ENCODE results near the gene NCAPD2.
"Not testable (repeated sequence)": the region's sequence is repeated elsewhere in the genome, so short reads cannot be mapped to it uniquely, and the experiment has no call there.

Gene NCAPD2

DNA sequence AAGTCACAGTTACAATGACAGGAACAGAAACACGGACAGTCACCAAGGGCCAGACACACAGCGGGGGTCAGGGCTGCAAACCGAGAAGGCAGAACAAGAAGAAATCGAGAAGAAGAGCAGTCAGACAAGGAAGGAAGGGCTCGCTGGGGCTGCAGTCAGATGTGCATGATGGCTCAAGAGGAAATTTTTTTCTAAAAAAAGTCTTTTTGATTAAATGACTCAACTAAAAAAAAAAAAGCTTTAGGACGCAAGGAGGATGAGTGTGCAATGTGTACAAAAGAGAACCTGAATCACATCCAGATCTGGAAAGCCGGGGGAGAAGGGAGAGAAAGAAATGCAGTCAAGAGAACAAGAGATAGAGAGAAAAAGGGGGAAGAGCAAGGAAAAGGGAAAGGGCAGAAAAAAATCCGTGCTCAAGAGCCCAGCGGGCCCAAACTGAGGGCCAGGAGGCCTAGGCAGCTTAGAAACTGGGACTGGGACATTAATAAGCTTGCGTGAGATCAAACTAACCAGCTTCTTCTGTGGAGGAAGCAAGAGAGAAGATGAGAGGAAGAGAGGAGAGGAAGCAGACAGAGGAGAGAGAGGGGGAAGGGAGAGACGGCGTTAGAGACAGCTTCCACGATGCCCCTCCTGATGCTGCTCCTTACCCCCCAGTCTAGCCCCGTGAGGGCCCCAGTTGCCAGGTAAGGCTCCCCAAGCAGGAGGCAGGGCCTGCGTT lies 55.2 kb downstream of the NCAPD2 start:
- DNase-seq (ENCODE audit: low read depth), result no peak

DNA sequence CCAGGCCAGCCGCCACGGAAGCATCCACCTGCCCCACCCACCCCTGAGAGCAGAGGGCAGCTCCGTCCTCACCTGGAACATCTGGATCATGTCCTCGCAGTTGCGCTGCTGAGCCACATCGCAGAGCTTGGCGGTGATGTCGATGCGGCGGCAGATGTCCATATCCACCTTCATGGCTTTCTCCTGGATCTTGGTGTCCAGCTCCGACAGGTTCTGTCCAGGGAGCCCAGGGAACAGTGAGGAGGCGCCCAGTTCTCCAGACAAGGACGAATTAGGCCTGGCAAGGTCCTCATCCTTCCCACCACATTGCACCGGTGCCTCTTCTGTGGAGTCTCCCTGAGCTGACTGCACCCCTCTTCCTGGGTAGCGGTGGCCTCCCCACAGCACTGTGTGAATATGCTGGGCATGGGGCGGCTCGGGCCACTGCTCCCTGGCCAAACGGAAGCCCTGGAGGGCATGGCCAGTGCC lies 55.8 kb downstream of the NCAPD2 start:
- no peak for DNase-seq (ENCODE audit: low read depth)

DNA sequence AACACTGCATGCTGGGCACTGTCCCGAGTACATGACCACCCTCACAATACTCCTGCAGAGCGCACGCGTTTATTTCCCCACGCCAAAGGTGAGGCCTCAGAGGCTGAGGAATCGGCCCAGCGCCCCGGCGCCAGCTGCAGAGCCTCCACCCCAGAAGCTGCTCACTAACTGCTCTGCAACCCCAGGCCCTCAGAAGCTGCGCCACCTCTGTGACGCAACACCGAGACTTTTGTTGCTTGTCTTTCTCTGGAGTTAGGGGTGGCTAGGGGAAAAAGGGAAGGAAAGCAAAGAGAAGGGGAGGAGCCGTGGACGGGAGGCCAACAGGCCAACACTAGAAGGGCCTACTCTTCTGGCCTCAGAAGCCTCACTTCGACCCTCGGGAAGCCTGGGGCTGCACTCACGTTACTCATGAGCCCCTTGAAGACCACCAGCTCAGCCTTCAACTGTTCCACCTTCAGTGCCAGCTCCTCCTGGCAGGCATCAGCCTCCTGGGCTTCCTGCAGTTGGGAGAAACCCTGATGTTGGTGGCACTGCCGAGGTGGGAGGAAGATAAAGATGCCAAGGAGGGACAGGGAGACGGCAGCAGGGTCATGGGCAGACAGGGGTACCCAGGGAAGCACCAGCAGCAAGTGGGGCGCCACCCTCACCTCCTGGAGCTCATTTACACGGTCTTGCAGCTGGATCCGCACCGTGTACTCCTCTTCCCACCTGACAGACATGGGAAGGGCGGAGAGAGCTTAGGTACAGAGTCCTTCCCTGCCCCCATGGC lies 56.6 kb downstream of the NCAPD2 start:
- no peak for DNase-seq (ENCODE audit: low read depth)

DNA sequence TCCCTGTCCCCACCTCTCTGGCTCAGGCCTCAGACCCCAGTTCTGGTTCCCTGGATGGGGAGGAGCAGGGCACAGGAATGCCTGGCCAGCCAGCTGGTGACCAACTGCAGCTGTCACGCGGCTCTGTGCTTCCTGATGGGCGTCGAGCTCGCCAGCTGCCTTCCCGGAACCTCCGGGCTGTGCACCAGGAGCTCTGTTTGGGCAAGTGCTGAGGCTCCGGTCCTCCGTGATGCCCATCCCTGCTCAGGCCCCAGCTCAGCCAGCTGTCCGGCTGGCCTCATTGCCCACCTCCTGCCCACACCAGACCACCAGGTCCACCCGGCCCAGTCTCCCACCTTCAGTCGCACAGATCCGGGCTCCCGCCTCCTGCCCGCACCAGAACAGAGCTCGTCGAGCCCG lies 57.2 kb downstream of the NCAPD2 start:
- no peak for DNase-seq (ENCODE audit: low read depth)

DNA sequence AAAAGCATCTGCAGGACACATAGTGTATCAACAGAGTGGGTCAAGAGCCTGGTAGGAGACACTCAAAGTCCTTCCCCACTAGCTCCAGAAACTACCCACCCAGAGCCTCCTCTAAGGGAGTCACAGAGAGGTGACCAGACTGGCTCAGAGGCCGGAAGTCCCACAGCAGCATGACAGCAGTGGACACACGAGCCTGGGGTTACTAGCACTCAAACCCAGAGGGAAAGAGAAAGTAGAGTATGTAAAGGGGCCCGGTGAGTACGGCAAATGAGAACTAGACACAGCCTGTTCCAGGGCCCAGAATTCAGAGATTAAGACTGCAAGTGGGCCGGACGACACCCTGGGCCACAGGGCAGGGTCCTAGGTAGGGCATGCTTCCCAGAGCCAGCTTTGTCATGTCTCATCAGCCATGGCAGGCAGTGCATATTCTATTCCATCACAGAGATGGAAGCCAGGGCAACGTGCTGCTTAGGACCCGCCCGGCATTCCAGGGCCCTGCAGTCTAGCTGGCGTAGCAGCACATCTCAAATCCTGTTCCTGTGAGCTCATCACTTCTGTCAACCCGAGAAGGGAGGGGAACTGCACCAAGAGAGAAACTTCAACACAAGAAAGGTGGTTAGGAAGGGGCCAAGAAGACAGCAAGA lies 57.7 kb downstream of the NCAPD2 start:
- no peak for DNase-seq (ENCODE audit: low read depth)

DNA sequence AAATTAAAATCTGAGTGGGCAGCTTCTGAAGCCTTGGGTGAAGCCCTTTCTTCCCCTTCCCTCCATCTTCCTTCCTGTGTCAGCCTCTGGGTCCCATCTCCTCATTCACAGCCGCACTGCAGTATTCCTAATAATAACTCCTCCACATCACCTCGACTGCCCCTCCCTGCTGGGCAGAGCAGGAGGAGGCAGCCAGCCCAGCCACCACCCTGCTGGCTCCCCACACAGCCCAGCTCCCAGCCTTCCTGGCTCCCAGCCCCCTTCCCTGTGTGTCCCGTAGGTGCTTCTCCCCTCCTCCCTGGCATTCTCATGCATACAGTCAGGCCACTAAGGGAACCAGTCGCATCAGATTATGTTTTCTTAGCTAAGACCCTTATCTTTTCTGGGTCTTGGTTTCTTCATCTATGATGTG lies 58.2 kb downstream of the NCAPD2 start:
- DNase-seq (ENCODE audit: low read depth), result no peak

DNA sequence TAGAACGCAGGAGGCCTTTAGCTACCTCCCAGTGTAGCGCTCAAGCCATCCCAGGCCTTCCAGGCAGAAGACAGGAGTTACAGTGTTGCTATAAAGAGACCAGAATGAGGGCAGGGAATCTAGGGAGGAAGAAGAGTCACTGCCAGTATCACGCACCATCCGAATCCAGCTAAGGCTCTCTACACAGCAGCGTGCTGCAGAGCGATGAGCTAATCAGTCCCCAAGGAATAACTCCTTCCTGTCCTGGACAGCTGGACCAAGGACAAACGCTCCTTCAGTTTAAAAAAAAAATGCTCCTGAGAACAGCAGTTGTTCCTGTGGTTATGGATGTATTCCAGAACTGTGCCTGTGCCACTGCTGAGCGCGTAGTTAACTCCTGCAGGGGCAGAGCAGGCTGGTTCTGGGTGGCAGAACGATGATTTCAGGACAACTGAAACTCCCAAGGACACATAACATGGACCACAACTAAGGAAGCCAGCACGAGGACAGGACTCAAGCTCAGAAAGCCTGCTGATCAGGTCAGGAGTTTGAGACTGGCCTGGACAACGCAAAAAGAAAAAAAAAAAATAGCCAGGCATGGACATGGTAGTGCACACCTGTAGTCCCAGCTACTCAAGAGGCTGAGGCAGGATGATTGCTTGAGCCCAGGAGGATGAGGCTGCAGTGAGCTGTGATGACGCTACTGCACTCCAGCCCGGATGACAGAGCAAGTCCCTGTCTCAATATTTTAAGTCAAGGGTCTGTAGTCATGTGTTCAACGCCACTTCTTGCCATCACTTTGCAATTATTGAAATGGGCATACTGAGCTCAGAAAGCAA lies 59.4 kb downstream of the NCAPD2 start:
- DNase-seq (ENCODE audit: low read depth), result no peak

DNA sequence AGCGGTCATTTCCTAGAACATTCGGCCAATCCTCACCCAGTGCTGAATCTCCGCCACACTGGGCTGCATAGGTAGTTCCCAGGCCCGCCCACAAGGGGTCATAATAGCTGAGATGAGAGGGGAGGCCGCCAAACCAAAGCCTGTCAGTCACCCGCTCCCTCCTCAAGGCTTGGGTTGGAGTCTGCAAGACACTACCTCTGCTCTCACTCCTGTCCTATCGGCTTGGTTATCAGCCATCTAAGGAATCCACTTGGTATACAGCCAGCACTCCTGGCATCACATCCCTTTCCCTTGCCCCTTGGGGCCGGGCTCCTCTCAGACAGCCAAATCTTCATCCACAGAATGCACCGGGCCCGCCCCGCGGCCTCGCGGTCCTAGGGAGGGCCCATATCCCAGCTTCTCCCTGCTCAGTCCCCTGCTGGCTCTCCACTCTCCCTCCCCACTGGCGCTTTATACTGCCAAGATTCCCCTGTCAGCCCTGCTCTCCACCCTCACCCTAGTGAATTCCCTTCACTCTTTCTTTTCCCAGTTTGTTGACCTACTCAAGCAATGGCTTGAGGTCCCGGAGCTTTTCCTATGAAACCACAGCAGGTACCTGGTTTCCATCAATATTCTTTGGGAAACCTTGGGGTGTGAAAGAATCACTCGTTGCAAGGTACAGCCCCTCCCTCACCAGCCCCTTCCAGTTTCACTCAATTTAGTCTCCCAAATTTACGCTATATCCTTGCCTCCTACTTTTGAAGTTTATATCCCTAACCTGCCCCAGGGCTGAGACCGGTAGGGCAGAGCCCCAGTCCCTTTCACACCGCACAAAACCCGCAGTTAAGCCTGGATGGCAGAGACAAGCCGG lies 60.5 kb downstream of the NCAPD2 start:
- DNase-seq (ENCODE audit: low read depth), result no peak

DNA sequence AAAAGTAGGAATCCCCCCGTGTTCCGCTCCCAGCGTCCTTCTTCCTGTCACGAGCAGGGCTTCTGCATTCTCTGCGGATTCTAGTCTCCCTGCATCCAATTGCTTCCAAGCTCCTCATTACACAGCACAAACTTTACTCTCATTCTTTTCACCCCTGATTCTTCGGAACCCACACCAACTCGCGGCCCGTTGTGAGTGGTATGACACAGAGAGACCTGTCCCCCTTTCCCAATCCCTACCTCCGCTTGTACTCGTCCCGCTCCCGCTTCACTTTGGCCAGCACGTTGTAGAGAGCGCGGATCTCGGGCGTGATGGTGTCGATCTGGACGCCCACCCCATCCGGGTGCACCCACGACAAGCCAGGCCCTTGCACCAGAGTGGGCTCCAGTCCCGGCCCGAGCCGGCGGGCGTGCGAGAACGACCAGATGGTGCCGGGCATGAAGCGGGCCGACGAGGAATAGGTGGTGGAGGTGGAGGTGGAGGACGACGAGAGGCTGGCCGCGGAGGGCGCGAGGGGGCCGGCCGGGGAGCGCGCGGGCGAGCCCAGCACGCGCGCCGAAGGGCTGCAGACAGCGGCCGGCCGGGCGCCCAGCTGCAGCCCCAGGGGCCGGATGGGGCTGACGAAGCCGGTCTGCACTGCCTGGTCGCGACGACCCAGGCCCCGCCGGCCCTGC lies 61.3 kb downstream of the NCAPD2 start:
- no peak for DNase-seq (ENCODE audit: low read depth)

DNA sequence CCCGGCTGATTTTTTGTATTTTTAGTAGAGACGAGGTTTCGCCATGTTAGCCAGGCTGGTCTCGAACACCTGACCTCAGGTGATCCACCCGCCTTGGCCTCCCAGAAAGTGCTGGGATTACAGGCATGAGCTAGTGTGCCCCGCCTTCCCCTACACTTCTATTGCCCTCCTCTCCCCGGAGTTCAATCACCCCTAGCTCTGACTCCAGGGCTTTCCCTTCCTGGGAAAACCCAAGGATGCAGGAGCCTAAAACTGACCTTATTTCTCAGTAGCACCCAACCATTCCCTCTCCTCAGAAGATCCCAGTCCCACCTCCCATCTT lies 62.6 kb downstream of the NCAPD2 start:
- not testable (repeated sequence) for DNase-seq (ENCODE audit: low read depth)

DNA sequence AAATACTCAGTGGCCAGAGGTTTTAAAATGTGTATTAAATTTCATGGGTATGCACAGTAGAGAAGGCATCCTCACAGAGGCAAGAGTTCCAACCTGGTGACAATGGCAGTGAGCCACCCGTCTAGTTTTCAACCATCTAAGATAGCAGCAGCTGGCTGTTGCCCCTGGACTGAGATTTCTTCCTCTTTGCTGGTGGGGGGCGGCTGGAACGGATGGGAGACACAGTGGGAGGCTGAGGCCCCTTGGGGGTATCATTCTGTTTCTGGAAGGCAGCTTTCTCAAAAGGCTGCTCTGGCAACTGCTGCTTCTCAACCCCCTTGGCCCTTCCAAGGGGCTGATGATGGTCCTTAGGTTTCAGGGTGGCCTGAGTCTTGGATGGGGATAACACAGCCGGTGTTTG lies 63.0 kb downstream of the NCAPD2 start:
- no peak for DNase-seq (ENCODE audit: low read depth)

DNA sequence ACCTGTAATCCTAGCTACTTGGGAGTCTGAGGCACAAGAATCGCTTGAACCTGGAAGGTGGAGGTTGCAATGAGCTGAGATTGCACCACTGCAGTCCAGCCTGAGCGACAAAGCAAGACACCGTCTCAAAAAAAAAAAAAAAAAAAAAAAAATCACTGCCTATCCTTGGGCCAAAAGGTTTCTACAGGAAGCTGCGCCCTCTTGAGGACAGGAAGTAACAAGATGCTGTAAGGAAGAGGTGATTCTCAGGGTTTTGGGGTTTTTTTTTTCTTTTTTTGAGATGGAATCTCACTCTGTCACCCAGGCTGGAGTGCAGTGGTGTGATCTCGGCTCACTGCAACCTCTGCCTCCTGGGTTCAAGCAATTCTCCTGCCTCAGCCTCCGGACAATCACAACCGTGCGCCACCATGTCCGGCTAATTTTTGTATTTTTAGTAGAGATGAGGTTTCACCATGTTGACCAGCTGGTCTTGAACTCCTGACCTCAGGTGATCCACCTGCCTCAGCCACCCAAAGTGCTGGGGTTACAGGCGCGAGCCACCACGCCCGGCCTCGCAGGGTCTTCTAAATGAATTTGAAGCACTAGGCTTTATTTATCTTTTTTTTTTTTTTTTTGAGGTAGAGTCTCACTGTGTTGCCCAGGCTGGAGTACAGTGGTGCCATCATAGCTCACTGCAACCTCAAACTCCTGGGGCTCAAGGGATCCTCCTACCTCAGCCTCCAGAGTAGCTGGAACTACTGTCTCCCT lies 64.3 kb downstream of the NCAPD2 start:
- DNase-seq (ENCODE audit: low read depth), result not testable (repeated sequence)

DNA sequence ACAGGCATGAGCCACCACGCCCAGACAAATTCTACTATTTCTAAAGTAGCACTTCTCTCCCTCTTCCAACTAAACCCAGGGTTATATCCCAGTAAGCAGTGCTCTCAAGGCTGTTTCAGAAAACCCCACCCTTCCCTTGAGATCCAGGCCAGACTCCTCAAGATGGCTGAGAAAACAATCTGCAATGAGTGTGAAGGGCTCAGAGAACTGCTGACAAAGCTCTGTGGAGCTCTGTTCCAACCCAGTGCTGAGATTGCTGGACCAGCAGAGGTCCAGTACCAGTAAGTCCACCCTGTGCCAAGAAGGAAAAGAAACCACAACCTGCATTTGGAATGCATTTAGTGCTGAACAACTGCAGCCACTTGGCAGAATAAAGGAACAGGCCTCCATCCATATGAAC lies 65.6 kb downstream of the NCAPD2 start:
- DNase-seq (ENCODE audit: low read depth), result no peak

DNA sequence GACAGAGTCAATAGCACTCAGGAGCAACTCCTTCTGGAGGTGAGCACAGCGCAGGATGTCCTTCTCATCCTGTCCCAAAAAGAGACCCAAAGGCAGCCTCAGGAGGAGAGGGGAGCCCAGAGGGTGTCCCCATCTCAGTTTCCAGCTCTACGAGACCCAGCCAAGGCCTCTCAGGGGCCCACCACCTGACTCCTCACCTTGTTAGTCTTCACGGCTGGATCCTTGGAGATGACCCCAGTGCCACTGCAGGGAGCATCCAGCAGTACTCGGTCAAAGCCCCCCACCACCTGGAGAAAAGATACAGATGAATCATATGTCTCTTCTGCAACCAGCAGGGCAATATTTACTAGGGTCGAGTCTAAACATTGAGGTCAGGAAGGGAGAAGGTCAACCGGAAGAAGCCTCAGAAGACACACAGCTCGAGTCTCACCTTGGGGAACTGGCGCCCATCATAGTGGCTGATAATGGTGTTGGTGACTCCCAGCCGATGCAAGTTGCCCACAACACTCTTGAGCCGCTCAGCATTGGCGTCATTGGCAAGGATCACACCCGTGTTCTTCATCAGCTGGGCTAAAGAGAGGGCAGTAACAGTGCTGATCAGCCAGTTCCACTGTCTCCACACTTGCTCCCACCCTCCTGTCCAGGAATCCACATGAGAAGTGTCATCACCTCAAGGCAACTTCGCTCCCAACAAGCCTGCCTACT lies 66.8 kb downstream of the NCAPD2 start:
- DNase-seq (ENCODE audit: low read depth), result no peak

DNA sequence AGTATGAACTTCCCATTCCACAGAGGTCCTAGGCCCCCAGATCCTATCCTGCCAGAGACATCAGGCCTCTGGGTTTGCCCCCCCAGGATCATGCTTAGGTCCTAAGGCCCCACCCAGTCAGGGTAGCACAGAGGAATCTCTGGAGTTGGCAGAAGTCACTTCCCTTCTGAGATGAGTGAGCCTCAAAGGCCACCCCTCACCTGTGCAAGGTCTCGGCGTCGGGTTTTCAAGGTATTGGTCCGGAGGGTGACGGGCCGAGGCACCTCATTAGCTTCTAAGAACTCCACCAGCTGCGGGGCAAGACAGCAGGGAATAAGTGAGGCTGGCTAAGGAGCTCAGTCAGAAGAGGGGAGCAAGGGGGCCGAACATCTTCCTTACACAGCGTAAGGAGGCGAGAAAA lies 69.0 kb downstream of the NCAPD2 start:
- no peak for DNase-seq (ENCODE audit: low read depth)

DNA sequence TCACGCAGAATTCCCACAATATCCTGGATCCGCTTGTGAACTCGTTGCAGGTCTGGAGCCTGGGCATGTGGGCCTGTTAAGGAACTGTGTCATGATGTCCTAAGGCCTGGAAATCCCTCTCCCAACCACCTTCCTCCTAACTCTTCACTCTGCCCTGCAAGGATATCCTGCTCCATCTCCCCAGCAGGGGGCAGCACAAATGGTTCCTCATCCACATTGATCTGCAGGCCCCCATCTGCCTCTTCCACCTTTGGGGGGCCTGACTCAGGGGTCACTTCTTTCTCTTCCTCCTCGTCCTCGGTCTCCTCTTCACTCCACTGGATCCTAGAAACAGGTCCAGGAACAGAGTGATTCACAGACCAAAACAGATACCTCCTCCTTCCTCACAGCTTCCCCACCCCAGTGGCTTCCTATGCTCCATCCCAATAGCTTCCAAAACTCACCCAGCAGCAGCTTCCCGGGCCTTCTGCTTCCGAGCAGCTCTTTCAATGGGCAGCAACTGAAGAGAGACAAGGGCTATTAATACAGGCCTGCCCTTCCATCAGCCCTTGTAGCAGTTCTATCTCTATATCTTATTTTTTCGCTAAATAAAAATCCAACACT lies 69.6 kb downstream of the NCAPD2 start:
- peak; percentile 51 for DNase-seq (ENCODE audit: low read depth)

DNA sequence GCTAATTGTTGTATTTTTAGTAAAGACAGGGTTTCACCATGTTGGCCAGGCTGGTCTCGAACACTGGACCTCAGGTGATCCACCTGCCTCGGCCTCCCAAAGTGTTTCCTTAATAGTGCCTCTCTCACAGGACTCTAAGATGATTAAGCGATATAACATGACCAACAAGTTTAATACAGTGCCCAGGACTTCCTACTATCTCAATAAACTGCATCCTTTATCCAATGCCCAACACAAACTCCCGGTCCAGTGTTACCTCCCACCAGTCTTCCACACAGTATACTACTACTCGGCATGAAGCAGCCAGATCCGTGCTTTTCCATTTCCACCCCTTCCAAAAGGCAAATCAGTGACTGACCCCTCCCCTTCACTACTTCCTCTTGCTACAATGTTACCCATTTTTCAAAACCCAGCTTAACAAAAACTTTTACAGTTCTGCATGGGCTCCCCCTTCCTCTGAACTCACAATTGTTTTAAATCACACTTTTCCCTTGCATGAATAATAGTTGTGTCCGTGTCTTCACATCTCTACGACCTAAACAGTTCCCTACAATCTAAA lies 73.3 kb downstream of the NCAPD2 start:
- no peak for DNase-seq (ENCODE audit: low read depth)

DNA sequence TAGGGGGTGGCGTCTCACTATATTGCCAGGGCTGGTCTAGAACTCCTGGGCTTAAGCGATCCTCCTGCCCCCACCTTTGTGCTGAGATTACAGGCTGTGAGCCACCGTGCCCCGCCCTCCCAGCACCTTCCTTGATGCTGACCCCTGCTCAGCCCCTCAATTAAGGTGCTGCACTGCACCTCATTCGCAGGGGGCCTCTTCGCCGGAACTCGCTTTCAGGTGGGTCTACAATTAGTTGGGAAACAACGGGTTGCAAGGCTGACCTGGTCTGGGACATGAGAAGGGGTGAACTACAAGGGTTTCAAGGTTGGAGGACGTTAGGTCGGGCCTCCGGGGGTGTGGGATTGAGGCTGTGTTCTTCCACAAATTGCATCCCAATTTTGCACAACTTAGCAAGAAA lies 75.4 kb downstream of the NCAPD2 start:
- no peak for DNase-seq (ENCODE audit: low read depth)

DNA sequence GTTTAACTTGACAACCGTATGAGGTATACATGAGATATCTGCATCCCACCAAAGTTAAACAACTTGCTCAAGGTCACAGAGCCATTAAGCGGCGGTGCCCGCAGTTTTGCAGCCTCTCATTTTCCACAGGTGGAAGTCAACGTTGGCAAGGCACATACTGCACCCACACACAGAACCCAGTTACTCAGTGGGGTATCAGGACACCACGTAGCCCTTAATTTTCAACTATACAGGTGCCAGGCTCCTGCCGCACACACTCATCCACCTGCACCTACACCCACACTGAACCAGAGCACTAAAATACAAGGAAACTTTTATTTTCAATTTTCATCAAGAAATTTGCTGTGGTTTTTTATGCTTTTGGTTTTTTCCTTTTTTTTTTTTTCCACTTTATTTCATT lies 75.9 kb downstream of the NCAPD2 start:
- no peak for DNase-seq (ENCODE audit: low read depth)
